CD4-positive, CD25-positive, alpha-beta regulatory T cell (primary cell): ENCODE results near the gene TXNL4A. TPM values are rescaled to one million over a fixed set of nuclear protein-coding genes. Genes with fewer than 3 reads are reported as not detected.

ENCODE experiments used
- ATAC-seq, 2 donors: fragments of 150-1000 bp; cut with Tn5 transposase; one replicate each; pipeline ENCODE4 v1.10.0; 2021; ENCODE audit warnings: low read depth in 2 of 2, moderate number of reproducible peaks in 2 of 2, moderate library complexity in 1 of 2
- DNase-seq, 3 donors: peaks; one replicate each; pipeline versions ENCODE4 v3.0.0 to v3.0.0-alpha.2; 2012 to 2022; ENCODE audit warnings: mixed read lengths in 1 of 3
- H3K27ac ChIP-seq: one replicate; pipeline ENCODE4 v1.7.0; 2013; ENCODE audit warnings: mild to moderate bottlenecking, low read length; ENCODE audit not compliant: insufficient read depth, poor library complexity, severe bottlenecking
- H3K27me3 ChIP-seq: one replicate; pipeline ENCODE4 v1.7.0; 2013; ENCODE audit warnings: low read length; ENCODE audit not compliant: control insufficient read depth, insufficient read depth
- H3K36me3 ChIP-seq: one replicate; pipeline ENCODE4 v1.7.0; 2013; ENCODE audit warnings: mild to moderate bottlenecking, low read length, moderate library complexity; ENCODE audit not compliant: control insufficient read depth, insufficient read depth
- H3K4me1 ChIP-seq: 2 replicates; pipeline ENCODE4 v1.7.0; 2013; ENCODE audit warnings: mild to moderate bottlenecking, low read length; ENCODE audit not compliant: insufficient read depth, control insufficient read depth, poor library complexity, severe bottlenecking
- H3K4me3 ChIP-seq: one replicate; pipeline ENCODE4 v1.7.0; 2013; ENCODE audit warnings: low read depth, mild to moderate bottlenecking, low read length, moderate library complexity
- H3K9me3 ChIP-seq, 2 experiments: 1 replicate in 1 of 2; 2 replicates in 1 of 2; pipeline ENCODE4 v1.7.0; 2013; ENCODE audit warnings: low read length in 2 of 2, mild to moderate bottlenecking in 1 of 2, moderate library complexity in 1 of 2; ENCODE audit not compliant: control insufficient read depth in 2 of 2
- H3K27ac Mint-ChIP-seq, 3 donors: one replicate each; pipeline ENCODE4 v1.8.0; 2020 to 2022; ENCODE audit warnings: mild to moderate bottlenecking in 3 of 3, mixed read lengths in 3 of 3, moderate library complexity in 2 of 3
- H3K27me3 Mint-ChIP-seq: one replicate; pipeline ENCODE4 v1.8.0; 2022; ENCODE audit warnings: mild to moderate bottlenecking, mixed read lengths
- H3K36me3 Mint-ChIP-seq: one replicate; pipeline ENCODE4 v1.8.0; 2020; ENCODE audit warnings: mixed read lengths
- H3K4me1 Mint-ChIP-seq, 4 donors: one replicate each; pipeline ENCODE4 v1.8.0; 2020 to 2022; ENCODE audit warnings: mixed read lengths in 4 of 4, mild to moderate bottlenecking in 1 of 4
- H3K4me3 Mint-ChIP-seq, 4 donors: one replicate each; pipeline ENCODE4 v1.8.0; 2020 to 2022; ENCODE audit warnings: mild to moderate bottlenecking in 4 of 4, mixed read lengths in 4 of 4, moderate library complexity in 3 of 4
- H3K9me3 Mint-ChIP-seq, 7 donors: one replicate each; pipeline ENCODE4 v1.8.0; 2020 to 2022; ENCODE audit warnings: mixed read lengths in 7 of 7, mild to moderate bottlenecking in 3 of 7, moderate library complexity in 2 of 7
- polyA plus RNA-seq, 4 donors: library from polyadenylated mRNA; unstranded; fragments of 300-500 nt; fragmentation: Illumina TruSeq; gene quantifications; one replicate each; pipeline ENCODE4 v1.2.3, GENCODE V29; 2021
- total RNA-seq: library from RNA; stranded (reverse); gene quantifications from one replicate; pipeline ENCODE4 v1.2.3, GENCODE V29; 2022

Gene TXNL4A
- total and polyA plus RNA-seq, 5 donors from 2014 or later = 70.5 to 216 (median 212) TPM

GRCh38 chr18:79971986-79972385 lies 16.4 kb downstream of the TXNL4A start:
- H3K27ac ChIP-seq = no peak overlapping the region
- H3K4me3 ChIP-seq = no peak overlapping the region
- Mint-ChIP-seq H3K9me3 (no peaks in the 10 kb centered on the region), H3K4me1 (peaks cover 8 to 14% (median 12%) of the 10 kb centered on the region in 4 donors), H3K27me3 (no peaks in the 10 kb centered on the region), H3K27ac (no peak overlapping the region), H3K4me3 (no peak overlapping the region), H3K36me3 (peaks cover 42% of the 10 kb centered on the region)
- no peaks in the 10 kb centered on the region for H3K9me3 ChIP-seq
- no peaks in the 10 kb centered on the region for H3K4me1 ChIP-seq
- ATAC-seq (no peak), DNase-seq (no peak)
- peaks cover 38% of the 10 kb centered on the region for H3K36me3 ChIP-seq
- H3K27me3 ChIP-seq = no peaks in the 10 kb centered on the region

- no peak for DNase-seq
- Mint-ChIP-seq H3K36me3 (peaks cover 42% of the 10 kb centered on the region), H3K4me3 (no peak overlapping the region), H3K27ac (no peak overlapping the region), H3K27me3 (no peaks in the 10 kb centered on the region), H3K4me1 (peaks cover 8 to 15% (median 13%) of the 10 kb centered on the region in 4 donors), H3K9me3 (no peaks in the 10 kb centered on the region)
- no peaks in the 10 kb centered on the region for H3K27me3 ChIP-seq
- ATAC-seq = no peak
- H3K4me3 ChIP-seq = no peak overlapping the region
- no peaks in the 10 kb centered on the region for H3K9me3 ChIP-seq
- no peak overlapping the region for H3K27ac ChIP-seq
- peaks cover 38% of the 10 kb centered on the region for H3K36me3 ChIP-seq
- no peaks in the 10 kb centered on the region for H3K4me1 ChIP-seq
Measured at GRCh38 chr18:79971211-79971952, 17.0 kb downstream of the TXNL4A start.

GRCh38 chr18:79970419-79971133 lies 17.8 kb downstream of the TXNL4A start:
- H3K27ac ChIP-seq = no peak overlapping the region
- no peaks in the 10 kb centered on the region for H3K9me3 ChIP-seq
- H3K27ac Mint-ChIP-seq = peak overlapping the region in 1 of 3 donors; percentile 36
- no peak for DNase-seq
- H3K9me3 Mint-ChIP-seq = no peaks in the 10 kb centered on the region
- H3K4me3 Mint-ChIP-seq = no peak overlapping the region
- H3K36me3 Mint-ChIP-seq = peaks cover 37% of the 10 kb centered on the region
- no peak overlapping the region for H3K4me3 ChIP-seq
- peaks cover 34% of the 10 kb centered on the region for H3K36me3 ChIP-seq
- peaks cover 8 to 16% (median 13%) of the 10 kb centered on the region in 4 donors for H3K4me1 Mint-ChIP-seq
- H3K4me1 ChIP-seq = peaks cover 1% of the 10 kb centered on the region
- H3K27me3 Mint-ChIP-seq = no peaks in the 10 kb centered on the region
- ATAC-seq = no peak
- no peaks in the 10 kb centered on the region for H3K27me3 ChIP-seq

GRCh38 chr18:79965119-79965902 lies 23.1 kb downstream of the TXNL4A start:
- Histone ChIP-seq H3K4me1 (peaks cover 26% of the 10 kb centered on the region), H3K36me3 (peaks cover 2% of the 10 kb centered on the region), H3K27ac (peak overlapping the region; percentile 65), H3K27me3 (no peaks in the 10 kb centered on the region), H3K4me3 (peak overlapping the region; percentile 60), H3K9me3 (no peaks in the 10 kb centered on the region)
- ATAC-seq = peak; percentile 35 to 54
- no peaks in the 10 kb centered on the region for H3K9me3 Mint-ChIP-seq
- peak in 2 of 3 donors; percentile 43 to 55 for DNase-seq
- peaks cover 7% of the 10 kb centered on the region for H3K27me3 Mint-ChIP-seq
- H3K4me1 Mint-ChIP-seq = peaks cover 8 to 36% (median 23%) of the 10 kb centered on the region in 4 donors
- peak overlapping the region; percentile 88 to 93 (median 91) for H3K4me3 Mint-ChIP-seq
- H3K36me3 Mint-ChIP-seq = peaks cover 3% of the 10 kb centered on the region
- H3K27ac Mint-ChIP-seq = peak overlapping the region; percentile 88 to 95 (median 95)

GRCh38 chr18:79964330-79965118 lies 23.8 kb downstream of the TXNL4A start, which contains the start of gene HSBP1L1:
HSBP1L1 (plus strand) TSS chr18:79964643; CDS start chr18:79964736, 93 bp downstream.
- H3K27ac ChIP-seq = peak within 1 kb of the TSS; percentile 67
- no peaks in the 10 kb centered on the region for H3K27me3 ChIP-seq
- peak within 1 kb of the TSS; percentile 88 to 93 (median 91) for H3K4me3 Mint-ChIP-seq
- ATAC-seq (peak; percentile 83 to 85), DNase-seq (peak; percentile 53 to 70 (median 65))
- no peaks in the 10 kb centered on the region for H3K9me3 ChIP-seq
- peak within 1 kb of the TSS; percentile 60 for H3K4me3 ChIP-seq
- H3K4me1 Mint-ChIP-seq = peaks cover 1 to 41% (median 21%) of the 10 kb centered on the region in 4 donors
- no peaks in the 10 kb centered on the region for H3K9me3 Mint-ChIP-seq
- H3K36me3 Mint-ChIP-seq = peaks cover 3% of the 10 kb centered on the region
- H3K36me3 ChIP-seq = no peaks in the 10 kb centered on the region
- peak within 1 kb of the TSS; percentile 88 to 95 (median 95) for H3K27ac Mint-ChIP-seq
- peaks cover 29% of the 10 kb centered on the region for H3K4me1 ChIP-seq
- H3K27me3 Mint-ChIP-seq = peaks cover 7% of the 10 kb centered on the region

GRCh38 chr18:79963658-79964329 lies 24.6 kb downstream of the TXNL4A start:
- H3K36me3 ChIP-seq = no peaks in the 10 kb centered on the region
- H3K27me3 Mint-ChIP-seq = peaks cover 7% of the 10 kb centered on the region
- peak overlapping the region; percentile 60 to 68 (median 64) for H3K27ac Mint-ChIP-seq
- DNase-seq (no peak), ATAC-seq (no peak)
- H3K4me1 Mint-ChIP-seq = peaks cover 0 to 41% (median 21%) of the 10 kb centered on the region in 4 donors
- H3K27ac ChIP-seq = peak overlapping the region; percentile 67
- H3K9me3 ChIP-seq = no peaks in the 10 kb centered on the region
- H3K4me3 ChIP-seq = no peak overlapping the region
- H3K36me3 Mint-ChIP-seq = peaks cover 3% of the 10 kb centered on the region
- no peaks in the 10 kb centered on the region for H3K9me3 Mint-ChIP-seq
- no peaks in the 10 kb centered on the region for H3K27me3 ChIP-seq
- peaks cover 29% of the 10 kb centered on the region for H3K4me1 ChIP-seq
- peak overlapping the region in 3 of 4 donors; percentile 57 to 78 (median 75) for H3K4me3 Mint-ChIP-seq
